Pancreas (tissue), 10 donors: ENCODE data around the gene GDPD4. TPM values are rescaled to one million over a fixed set of nuclear protein-coding genes. Genes with fewer than 3 reads are reported as not detected.

Experiments used
- ATAC-seq, 4 donors: fragments of 200-7000 bp; cut with Tn5 transposase; one replicate each; pipeline versions ENCODE4 v1.8.0 to v1.9.1; 2020; ENCODE audit warnings: mild to moderate bottlenecking in 4 of 4, moderate library complexity in 4 of 4
- DNase-seq, 6 donors: peaks; one replicate each; pipeline ENCODE4 v3.0.0-alpha.2; 2020
- FAIRE-seq: peaks from 2 replicates; lab custom pipeline; 2012; peaks lifted over from hg19 to GRCh38; lab: Jason Lieb, UNC
- H3K27ac ChIP-seq, 4 donors: fragments of 200-600 bp; sonication (generic); 1 replicate in 3 of 4; 2 replicates in 1 of 4; pipeline versions ENCODE4 v1.5.0 to v1.8.0; 2020
- H3K27me3 ChIP-seq, 4 donors: fragments of 200-600 bp; one replicate each; pipeline ENCODE4 v1.8.0; 2021
- H3K36me3 ChIP-seq, 3 donors: fragments of 200-600 bp; sonication (generic) in 1 of 3; one replicate each; pipeline versions ENCODE4 v1.5.0 to v1.8.0; 2020 to 2021
- H3K4me1 ChIP-seq, 3 donors: fragments of 200-600 bp; one replicate each; pipeline ENCODE4 v1.8.0; 2021
- H3K4me3 ChIP-seq, 4 donors: fragments of 200-600 bp; sonication (generic) in 2 of 4; one replicate each; pipeline versions ENCODE4 v1.5.0 to v1.8.0; 2020 to 2021
- H3K9me3 ChIP-seq, 4 donors: fragments of 200-600 bp; one replicate each; pipeline ENCODE4 v1.8.0; 2021
- CTCF ChIP-seq, 4 donors: fragments of 200-600 bp; sonication (generic) in 3 of 4; IDR thresholded peaks; one replicate each; pipeline versions ENCODE4 v1.5.0 to v1.8.0; 2021; ENCODE audit warnings: antibody characterized with exemption in 4 of 4
- WGBS, 2 donors: extraction: QIAGEN DNeasy Blood & Tissue Kit; methylation state at CpG; one replicate each; pipeline ENCODE4 v1.1.7; 2013; 5-methylcytosine and 5-hydroxymethylcytosine counted together
- intact Hi-C, 3 donors: fragments of 100-400 bp; cut with DNase I; formaldehyde crosslinking; loops; one replicate each; pipeline versions ENCODE4 v1.11.1 to v1.14.2; 2022
- polyA plus RNA-seq, 2 donors: library from polyadenylated mRNA; stranded (reverse); fragments of 200-250 nt; gene quantifications; one replicate each; pipeline ENCODE4 v1.2.3, GENCODE V29; 2013
- total RNA-seq, 6 donors: library from RNA; stranded (reverse); fragmentation: NEBNext Ultra II Directional in 4 of 6; extraction: Animal tissue kit (Norgen Biotek cat#: 25700) in 4 of 6; gene quantifications; one replicate each; pipeline versions ENCODE4 v1.2.1 to v1.2.4, GENCODE V29; 2021 to 2023
- donor health status: healthy with polysubstance abuse.
- donor health status: DM: no; HTN: no; CAD: no; lungs with moderate emphysema.
- donor health status: DM: no; HTN: no; CAD: no.
- donor health status: control.
- donor health status: control.
- donor health status: Bipolar disorder and iron deficiency.
- donor health status: DM: yes; HTN: yes; CAD: no.
- donor health status: DM: no; HTN: no; CAD: no.
- donor health status: DM: no; HTN: no; CAD: no.
- donor health status: DM: yes; HTN: yes; CAD: no.

The GDPD4 gene
- total and polyA plus RNA-seq, 8 donors: not detected

- WGBS, 2 donors: 94 to 95% methylated on average over 7 of the region's 7 CpGs
- Histone ChIP-seq H3K4me3 (no peak overlapping the region), H3K4me1 (peaks cover 0 to 15% (median 11%) of the 10 kb centered on the region in 3 donors), H3K27me3 (no peaks in the 10 kb centered on the region), H3K36me3 (no peaks in the 10 kb centered on the region), H3K9me3 (no peaks in the 10 kb centered on the region), H3K27ac (peak overlapping the region in 1 of 4 donors; percentile 50)
- intact Hi-C loops: no loop called here
- ATAC-seq (peak in 1 of 4 donors; percentile 26), FAIRE-seq (no peak), DNase-seq (no peak)
- no peak for TF ChIP-seq CTCF (IDR thresholded peaks at IDR 0.05)
These were observed 57.0 kb downstream of the GDPD4 start for GRCh38 chr11:77244277-77245027.

- FAIRE-seq: no peak
- DNase-seq: no peak
- H3K9me3 ChIP-seq: no peaks in the 10 kb centered on the region
- H3K36me3 ChIP-seq: no peaks in the 10 kb centered on the region
- no peak for ATAC-seq
- TF ChIP-seq CTCF (IDR thresholded peaks at IDR 0.05): no peak
- intact Hi-C loops: no loop called here
- H3K27me3 ChIP-seq: no peaks in the 10 kb centered on the region
- no peak overlapping the region for H3K4me3 ChIP-seq
- peaks cover 0 to 5% (median 0%) of the 10 kb centered on the region in 3 donors for H3K4me1 ChIP-seq
- no peak overlapping the region for H3K27ac ChIP-seq
These were observed 64.6 kb downstream of the GDPD4 start for GRCh38 chr11:77236901-77237300.

- peak overlapping the region in 1 of 4 donors; percentile 27 for H3K27ac ChIP-seq
- no peak overlapping the region for H3K4me3 ChIP-seq
- H3K36me3 ChIP-seq: no peaks in the 10 kb centered on the region
- intact Hi-C loops: no loop called here
- H3K9me3 ChIP-seq: no peaks in the 10 kb centered on the region
- DNase-seq (no peak), ATAC-seq (no peak), FAIRE-seq (no peak)
- WGBS, 2 donors: 66 to 95% methylated on average over 3 of the region's 3 CpGs
- H3K4me1 ChIP-seq: peaks cover 0 to 15% (median 14%) of the 10 kb centered on the region in 3 donors
- no peak for TF ChIP-seq CTCF (IDR thresholded peaks at IDR 0.05)
- H3K27me3 ChIP-seq: no peaks in the 10 kb centered on the region
These were observed 68.5 kb downstream of the GDPD4 start for GRCh38 chr11:77233011-77233410.

- H3K27ac ChIP-seq: peak overlapping the region in 2 of 4 donors; percentile 7 to 27
- FAIRE-seq (no peak), ATAC-seq (peak in 3 of 4 donors; percentile 88 to 95 (median 93))
These were observed 69.2 kb downstream of the GDPD4 start for GRCh38 chr11:77232242-77232641.

More at GRCh38 chr11:77232242-77232641, 69.2 kb downstream of the GDPD4 start:
- Histone ChIP-seq H3K4me3 (no peak overlapping the region), H3K4me1 (peaks cover 0 to 15% (median 14%) of the 10 kb centered on the region in 3 donors), H3K36me3 (no peaks in the 10 kb centered on the region), H3K27me3 (no peaks in the 10 kb centered on the region), H3K9me3 (no peaks in the 10 kb centered on the region)
- WGBS, 2 donors: 65 to 92% methylated on average over 4 of the region's 4 CpGs
- intact Hi-C loops: no loop called here
- no peak for TF ChIP-seq CTCF (IDR thresholded peaks at IDR 0.05)
- DNase-seq: peak in 3 of 6 donors; percentile 70 to 85 (median 79)
